NCI-H1436 treated with DMSO at 0.1 percent for 48 hours (cell line): ENCODE measurements around the gene RPL7A.
A peak's percentile ranks its signal among the peaks of the same experiment; 100 is the strongest.
"Not testable (repeated sequence)": the region's sequence is repeated elsewhere in the genome, so short reads cannot be mapped to it uniquely, and the experiment has no call there.

Experiments used
- DNase-seq: peaks from one replicate; lab custom pipeline; 2025; lab: John Stamatoyannopoulos, UW

The RPL7A gene

DNA sequence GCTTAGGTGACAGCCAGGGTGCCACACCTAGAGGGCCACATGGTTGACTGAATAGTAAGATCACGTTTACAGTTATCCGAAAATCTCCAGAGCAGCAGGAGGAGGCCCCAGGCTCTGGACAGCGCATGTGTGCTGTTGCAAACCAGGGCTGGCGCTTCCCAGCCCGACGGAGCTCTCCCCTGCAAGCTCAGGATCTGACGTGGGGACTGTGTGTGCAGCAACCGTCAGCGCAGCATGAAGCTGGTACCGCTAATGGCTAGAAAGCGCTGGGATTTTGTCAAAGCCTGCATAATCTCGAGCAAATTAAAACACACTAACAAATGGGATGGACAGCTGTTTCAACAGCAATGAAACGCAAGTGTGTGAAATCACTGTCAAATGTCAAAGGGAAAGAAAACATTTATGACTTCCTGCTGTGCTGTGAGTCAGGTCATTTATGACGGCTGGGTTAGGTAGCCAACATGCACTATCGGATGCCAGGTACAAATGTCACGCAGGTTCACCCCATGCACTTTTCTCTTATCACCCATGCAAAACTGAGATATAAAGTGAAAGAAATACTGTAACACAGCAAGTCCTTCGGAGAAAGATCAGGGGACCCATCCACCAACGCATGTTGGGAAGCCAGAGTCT, 20.3 kb downstream of the RPL7A start:
- DNase-seq: no peak

DNA sequence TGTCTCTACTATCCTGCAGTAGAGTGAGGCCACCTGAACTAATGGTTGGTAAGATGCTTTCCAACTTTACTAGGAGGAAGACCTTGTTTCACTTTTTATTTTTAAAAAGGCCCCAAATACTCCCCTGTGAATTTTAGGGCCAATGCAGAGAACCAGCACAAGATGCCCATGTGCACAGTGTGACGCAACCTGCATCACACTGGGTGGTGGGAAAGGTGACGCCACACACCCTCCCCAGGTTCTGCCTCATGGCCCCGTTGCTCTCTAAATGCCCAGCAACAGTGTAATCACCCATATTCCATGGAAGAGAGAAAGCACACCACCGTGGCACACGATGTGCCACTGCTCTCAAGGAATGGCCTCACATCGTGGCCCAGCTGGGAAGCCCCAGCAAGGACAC, 21.4 kb downstream of the RPL7A start:
- no peak for DNase-seq

DNA sequence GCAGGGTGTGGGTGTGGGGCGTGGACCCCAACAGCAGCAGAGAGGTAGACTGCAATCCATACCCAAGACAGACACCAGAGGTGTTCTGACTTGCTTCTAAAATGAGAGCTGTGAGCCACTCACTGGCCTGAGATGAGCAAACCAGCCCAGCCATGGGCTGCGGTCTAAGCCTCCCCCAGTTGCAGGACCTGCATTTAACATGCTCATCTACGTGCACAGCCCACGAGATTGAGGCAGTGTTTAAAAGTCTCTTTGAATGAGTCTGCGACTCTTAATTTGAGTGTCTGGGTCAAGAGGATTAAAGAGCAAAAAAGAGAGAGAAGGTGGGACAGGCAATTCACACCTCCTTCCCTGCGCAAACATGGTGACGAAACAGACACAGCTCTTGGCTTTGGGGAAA, 21.9 kb downstream of the RPL7A start:
- no peak for DNase-seq

DNA sequence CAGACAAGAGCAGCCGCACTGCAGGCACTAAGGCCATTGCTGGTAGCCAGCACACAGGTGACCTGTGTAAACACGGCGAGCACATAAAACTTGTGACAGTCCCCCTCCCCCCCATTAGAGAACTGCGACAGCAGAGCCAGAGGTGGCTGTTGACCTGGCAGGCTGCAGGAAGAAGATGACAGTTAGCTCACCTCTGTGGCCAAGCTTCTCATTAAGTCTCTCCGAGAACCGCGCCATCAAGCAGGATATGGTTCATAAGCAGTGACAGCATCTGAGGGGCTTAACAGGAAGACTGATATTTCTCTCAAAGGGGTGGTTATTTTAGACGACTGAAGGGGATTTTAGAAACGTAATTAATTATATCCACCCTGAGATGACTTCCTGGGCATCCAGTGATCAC, 22.7 kb downstream of the RPL7A start:
- no peak for DNase-seq

DNA sequence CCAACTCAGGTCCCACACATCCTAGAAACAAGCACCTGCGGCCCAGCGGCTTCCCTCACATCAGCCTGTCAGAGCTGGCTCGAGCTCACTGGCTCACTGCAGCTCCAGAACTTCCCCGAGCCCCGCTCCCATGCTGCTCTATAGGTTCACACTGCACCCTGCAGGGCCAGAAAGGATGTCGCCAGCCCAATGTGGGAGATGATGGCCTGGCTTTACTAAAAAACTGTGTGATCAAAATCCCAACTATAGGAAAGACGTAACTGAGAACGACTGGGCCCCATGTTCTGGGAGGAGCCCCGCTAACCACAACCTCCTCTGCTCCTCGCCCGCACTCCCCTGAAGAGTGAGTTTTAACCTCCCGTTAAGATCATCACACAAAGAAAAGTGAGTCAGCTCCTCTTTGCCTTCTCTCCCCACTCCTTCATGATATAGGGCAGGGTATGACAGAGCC, 23.3 kb downstream of the RPL7A start:
- no peak for DNase-seq

DNA sequence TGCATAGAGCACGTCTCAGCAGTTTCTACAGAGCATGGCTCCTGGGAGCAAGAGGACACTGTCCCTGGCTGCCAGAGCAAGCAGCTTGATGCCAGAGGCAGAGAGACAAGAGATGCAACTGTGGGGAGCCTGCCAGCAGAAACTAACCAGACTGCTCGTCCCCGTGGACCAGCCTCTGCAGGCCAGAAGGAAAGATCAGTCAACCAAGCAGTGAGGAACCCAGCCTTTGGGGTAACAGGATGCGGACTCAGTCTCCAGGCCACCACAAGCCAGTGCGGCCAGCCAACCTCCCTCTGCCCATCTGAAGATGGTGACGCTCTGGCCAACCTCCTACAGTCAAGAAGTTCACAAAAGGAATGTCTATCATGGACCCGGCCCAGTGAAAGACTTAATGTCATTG, 24.1 kb downstream of the RPL7A start:
- no peak for DNase-seq

DNA sequence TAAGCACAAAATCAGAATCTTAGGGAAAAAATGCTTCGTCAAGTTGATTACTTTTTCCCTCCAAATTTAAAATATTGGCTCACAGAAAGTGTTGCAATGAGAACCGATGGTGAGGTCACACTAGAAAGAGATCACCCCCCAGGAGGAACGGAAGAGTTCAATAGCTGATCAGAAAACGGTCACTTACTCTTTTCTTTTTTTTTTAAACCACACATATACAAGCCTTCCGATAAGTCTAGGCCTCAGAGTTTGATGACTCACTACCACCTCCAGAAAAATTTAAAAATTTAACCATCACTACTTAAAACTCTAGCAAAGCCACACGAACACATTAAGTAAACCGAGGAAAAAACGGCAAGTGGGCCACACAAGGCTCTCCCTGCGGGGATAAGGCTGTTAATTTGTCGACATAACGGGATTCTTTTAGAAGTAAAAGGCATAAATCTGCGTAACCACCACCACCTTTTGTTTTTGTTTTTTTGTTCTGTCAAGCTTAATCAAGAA, 26.6 kb downstream of the RPL7A start:
- DNase-seq: no peak

DNA sequence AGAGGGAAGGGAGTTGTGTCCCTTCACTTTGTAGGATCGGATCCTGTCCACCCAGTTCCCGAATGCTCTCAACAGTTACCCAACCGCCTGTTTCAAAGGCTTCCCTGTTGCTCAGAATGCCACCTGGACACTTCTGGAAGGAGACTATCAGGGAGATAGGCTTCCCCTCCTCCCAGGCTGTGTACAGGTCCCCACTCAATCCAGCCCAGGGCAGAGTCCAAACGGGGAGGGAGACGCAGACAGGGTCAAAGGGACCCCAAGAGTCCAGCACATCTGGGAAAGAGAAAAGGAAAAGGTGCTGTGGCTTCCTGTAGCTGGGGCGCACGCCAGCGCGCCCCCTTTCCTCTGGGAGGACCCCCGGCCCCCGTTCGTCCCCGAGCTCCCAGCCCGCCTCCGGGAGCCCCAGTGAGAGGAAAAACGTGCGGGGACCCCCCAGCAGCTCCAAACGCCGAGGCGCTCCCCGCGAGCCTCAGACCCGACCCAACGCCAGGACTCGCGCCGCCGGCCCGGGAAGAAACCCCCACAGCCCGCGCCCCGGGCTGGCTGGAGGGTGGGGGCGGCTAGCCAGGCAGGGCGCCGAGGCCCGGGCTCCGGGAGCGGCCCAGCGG, 27.2 kb downstream of the RPL7A start:
- no peak for DNase-seq

DNA sequence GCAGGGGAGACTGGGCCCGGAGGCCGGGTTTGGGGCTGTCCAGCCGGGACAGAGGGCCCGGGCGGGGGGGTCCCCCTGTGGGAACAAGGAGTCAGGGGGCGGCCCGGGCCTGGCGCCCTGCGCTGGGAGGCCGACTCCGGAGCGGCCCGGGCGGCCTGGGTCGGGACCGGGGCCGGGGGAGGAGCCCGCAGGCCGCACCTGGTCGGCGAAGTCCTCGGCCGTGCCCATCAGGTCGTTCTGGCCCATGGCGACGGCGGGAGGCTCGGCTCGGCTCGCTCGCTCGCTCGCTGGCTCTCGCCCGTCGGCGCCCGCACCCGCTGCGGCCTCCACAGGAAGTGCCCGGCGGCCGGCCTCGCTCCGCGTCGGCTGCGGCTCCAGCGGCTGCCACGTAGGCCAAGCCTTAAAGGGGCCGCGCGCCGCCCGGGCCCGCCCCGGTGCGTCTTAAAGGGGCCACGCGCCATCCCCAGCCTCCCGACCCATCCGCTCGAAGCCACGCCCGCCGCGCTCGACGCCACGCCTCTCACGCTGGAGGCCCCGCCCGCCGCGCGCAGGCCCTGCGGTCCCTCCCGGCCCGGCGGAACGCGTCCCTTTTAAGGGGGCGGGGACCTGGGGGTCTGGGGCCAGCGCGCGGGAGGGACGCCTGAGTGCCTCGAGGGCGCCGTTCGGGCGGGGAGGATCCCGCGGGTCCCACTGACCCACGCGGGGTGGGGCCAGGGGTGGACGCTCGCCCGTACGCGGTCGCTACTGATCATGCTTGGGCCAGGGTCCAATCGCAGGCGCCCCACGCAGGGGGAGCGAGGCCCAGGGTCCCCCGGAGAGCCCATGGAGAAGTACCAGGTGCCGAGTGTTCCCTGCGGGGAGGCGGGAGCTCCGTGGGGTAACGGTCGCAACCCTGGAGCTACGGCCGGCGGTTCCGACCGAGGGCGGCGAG, 28.0 kb downstream of the RPL7A start, which contains the start of the genes STKLD1 and SURF4:
Gene STKLD1, plus strand, starts transcription at position 643 of the 931 bp plus-strand sequence. Its CDS starts 108 bp downstream, at position 751.
Gene SURF4, minus strand, starts transcription at position 337 of the 931 bp plus-strand sequence. Its CDS starts 91 bp downstream, at position 246.
- DNase-seq: peak; percentile 64

DNA sequence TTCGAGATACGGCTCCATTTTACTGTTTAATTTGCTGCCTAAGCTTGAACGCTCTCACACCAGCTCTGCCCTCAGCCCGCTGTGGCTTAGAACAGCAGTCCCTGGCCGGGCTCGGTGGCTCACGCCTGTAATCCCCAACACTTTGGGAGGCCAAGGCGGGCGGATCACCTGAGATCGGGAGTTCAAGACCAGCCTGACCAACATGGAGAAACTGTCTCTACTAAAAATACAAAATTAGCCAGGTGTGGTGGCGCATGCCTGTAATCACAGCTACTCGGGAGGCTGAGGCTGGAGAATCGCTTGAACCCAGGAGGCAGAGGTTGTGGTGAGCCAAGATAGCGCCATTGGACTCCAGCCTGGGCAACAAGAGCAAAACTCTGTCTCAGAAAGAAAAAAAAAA, 29.3 kb downstream of the RPL7A start:
- DNase-seq: not testable (repeated sequence)

DNA sequence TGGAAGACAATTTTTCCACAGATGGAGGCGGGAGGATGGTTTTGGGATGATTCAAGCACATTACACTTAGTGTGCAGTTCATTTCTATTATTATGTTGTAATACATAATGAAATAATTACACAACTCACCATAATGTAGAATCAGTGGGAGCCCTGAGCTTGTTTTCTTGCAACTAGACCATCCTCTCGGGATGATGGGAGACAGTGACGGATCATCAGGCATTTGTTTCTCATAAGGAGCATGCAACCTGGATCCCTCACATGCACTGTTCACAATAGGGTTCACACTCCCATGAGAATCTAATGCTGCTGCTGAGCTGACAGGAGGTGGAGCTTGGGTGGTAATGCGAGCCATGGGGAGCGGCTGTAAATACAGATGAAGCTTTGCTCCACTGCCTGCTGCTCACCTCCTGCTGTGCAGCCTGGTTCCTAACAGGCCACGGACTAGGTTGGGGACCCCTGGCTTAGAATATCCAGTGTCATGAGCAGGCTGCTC, 29.8 kb downstream of the RPL7A start:
- no peak for DNase-seq

DNA sequence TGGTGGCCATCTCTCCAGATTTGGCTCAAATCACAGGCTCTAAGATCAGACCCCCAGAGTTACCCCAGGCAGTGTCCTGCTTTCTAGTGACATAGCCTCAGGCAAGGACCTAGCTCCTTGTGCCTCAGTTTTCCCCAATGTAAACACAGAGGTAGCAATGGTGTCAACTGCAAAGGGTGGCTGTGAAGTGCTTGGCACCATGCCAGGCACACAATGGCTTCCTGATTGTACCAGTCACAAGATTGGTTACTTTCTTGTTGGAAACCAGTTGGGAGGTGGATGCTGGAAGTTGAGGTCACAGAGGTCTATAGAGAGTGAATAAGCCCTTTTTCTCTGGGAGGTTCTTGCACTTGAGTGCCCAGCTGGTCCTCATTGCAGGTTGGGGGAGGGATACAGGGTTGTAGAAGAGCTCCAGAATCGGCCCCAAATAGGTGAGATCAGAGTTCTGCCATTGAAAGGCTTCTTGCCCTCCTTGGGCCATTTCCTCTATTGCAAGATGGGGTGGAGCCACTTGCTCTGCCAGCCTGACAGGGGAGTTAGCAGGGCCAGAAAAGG, 30.5 kb downstream of the RPL7A start:
- DNase-seq: no peak

DNA sequence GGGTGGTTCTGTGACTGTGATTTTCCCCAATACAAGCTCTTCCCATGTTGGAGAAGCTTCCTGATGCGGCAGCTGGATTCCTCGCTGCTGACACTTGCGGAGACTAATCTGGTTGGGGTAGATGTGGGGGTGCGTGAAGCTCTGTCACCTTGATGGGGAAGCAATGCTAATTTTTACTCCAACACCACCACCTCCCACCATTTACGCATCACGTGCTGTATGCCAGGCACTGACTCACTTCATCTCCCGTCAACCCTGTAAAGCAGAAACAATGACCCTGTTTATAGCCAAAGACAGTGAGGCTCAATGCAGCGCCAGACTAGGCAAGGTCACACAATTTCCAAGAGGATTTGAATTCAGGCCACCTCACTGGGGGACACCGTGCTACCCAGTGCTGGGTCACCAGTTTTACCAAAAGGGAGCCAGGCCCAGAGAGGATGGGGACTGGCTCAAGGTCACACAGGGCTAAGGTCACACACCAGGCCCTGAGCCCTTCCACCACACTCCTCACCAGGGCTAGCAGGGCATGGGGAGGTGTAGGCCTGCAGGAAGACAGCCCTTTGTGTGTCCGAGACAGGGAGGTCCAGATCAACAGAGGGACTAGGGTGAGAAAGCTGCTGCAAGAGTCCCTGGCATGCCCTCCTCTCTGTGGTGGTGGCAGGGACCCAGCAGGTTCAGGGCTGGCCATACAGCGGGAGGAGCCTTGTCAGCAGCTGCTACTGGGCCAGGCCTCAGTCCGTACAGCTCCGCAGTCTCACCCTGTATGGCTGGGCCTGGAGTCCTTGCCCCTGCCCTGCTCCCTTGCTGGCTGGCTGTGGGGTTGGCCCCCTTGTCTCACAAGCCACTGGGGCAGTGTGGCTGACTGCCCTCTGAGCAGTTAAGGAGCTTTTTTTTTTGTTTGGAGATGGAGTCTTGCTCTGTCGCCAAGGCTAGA, 31.4 kb downstream of the RPL7A start:
- no peak for DNase-seq

DNA sequence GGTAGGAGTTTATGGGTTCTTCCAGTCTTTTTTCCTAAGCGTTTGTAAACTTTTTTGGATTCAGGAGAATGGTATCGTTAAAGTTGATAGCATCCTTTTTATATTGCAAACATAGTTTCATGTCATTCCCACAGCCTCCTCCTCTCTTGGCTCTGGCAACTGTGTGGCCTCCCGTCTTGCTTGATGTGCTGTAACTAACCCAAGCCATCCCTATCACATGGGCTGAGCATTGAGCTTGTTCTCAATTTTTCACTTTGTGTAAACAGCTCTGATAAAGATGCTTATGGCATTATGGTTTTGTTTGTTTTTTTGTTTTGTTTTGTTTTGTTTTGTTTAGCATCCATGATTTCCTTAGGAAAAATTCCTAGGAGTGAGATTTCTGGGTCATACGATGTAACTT, 32.7 kb downstream of the RPL7A start:
- DNase-seq: no peak

DNA sequence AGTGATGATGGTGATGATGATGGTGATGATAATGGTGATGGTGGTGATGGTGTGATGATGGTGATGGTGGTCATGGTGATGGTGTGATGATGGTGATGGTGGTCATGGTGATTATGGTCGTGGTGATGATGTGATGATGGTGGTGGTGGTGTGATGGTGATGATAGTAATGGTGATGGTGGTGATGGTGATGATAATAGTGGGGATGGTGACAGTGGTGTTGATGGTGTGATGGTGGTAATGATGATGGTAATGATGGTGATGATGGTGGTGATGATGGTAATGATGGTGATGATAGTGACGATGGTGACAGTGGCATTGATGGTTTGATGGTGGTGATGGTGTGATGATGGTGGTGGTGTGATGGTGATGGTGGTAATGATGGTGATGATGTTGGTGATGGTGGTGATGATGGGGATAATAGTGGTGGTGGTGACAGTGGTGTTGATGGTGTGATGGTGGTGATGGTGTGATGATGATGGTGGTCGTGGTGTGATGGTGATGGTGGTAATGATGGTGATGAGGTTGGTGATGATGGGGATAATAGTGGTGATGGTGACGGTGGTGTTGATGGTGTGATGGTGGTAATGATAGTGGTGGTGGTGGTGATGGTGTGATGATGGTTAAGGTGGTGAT, 34.6 kb downstream of the RPL7A start:
- no peak for DNase-seq

DNA sequence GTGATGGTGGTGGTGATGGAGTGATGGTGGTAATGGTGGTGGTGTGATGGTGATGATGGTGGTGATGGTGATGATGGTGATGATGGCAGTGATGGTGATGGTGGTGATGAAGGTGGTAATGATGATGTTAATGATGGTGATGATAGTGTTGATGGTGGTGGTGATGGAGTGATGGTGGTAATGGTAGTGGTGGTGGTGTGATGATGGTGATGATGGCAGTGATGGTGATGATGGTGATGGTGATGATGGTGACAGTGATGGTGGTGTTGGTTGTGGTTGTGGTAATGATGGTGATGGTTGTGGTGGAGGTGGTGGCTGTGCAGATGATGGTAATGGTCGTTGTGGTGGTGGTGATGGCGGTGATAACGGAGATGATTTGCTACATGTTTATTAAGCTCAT, 35.4 kb downstream of the RPL7A start:
- DNase-seq: no peak

DNA sequence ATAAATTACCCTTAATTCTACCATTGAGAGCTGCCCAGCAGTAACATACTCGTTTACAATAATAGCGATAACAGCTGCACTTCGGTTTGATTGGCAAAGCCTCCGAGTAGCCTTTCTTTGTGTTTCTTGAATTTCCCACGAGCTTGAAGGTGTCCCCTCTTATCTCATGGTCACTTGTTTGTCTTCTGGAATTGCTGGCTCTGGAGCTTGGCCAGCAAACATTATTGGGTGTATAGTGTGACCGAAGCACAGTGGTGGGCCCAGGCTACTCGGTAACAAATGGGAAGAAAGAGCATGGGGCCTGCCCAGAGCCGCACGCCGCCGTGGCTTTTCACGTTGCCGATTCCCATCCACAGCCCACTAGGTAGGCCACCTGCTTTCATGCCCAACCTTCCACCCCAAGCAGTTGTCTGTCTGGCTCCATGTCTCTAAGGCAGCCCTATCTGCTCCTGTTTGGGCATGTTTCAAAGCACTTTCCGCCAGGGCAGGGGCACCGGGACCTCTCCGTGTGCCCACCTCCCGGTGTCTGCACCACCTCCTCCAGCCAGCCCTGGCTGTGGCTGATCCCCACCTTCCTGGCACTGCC, 36.8 kb downstream of the RPL7A start:
- DNase-seq: no peak

DNA sequence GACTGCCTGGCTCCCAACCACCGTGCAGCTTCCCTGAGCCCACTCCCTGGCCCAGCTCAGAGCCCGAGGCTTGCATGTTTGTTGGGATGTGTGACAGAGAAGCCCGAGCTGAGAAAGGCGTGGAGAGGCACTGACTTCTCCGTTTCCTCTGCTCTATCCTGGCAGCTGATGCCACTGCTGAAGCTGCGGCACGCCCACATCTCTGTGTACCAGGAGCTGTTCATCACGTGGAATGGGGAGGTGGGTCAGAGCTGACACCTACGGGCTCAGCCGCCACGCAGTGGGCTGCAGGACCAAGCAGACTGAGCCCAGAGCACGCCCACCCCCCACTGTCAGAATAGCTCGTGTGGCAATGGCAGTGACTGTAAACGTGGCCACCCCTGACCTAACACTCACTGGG, 37.4 kb downstream of the RPL7A start:
- DNase-seq: no peak

DNA sequence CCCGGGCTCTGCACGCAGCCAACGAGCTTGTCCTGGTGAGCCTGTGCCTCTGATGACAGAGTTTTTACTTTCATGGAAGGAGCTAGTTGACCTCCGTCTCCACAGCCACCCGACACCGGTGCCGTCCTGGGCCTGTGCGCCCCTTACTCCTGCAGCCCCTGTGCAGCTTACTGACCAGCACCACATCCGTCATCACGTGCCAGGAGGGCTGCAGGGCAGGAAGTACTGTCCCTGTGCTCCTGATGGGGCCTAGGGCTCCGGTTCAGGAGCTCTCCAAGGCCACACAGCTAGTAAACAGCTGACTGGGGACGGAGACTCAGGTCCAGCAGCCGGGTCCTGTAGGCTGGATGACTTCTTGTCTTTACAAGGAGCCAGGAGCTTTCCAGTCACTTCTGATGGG, 38.3 kb downstream of the RPL7A start:
- no peak for DNase-seq

DNA sequence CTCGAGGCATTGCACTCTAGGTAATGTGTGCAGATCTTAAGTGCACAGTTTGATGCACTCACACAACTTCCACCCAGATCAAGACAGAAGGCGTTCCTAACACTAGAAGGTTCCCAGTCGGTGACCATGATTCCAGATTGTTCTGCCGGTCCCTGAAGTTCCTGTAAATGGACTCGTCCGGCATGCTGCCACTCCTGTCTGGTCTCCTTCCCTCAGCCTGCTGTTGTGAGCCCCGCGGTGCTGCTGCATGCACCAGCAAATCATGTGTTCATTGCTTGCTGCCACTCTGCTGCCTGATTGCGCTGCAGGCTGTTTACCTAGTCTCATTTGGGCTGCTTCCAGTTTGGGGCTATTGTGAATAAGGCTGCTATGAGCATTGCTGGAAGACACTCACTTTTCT, 39.7 kb downstream of the RPL7A start:
- DNase-seq: no peak
